EL (cell line): Measurements from ENCODE around the gene MRPL55.
A peak's percentile ranks its signal among the peaks of the same experiment; 100 is the strongest.

Experiments
- DNase-seq: peaks from one replicate; pipeline ENCODE4 v3.0.0-alpha.2; 2016

Gene MRPL55

DNA sequence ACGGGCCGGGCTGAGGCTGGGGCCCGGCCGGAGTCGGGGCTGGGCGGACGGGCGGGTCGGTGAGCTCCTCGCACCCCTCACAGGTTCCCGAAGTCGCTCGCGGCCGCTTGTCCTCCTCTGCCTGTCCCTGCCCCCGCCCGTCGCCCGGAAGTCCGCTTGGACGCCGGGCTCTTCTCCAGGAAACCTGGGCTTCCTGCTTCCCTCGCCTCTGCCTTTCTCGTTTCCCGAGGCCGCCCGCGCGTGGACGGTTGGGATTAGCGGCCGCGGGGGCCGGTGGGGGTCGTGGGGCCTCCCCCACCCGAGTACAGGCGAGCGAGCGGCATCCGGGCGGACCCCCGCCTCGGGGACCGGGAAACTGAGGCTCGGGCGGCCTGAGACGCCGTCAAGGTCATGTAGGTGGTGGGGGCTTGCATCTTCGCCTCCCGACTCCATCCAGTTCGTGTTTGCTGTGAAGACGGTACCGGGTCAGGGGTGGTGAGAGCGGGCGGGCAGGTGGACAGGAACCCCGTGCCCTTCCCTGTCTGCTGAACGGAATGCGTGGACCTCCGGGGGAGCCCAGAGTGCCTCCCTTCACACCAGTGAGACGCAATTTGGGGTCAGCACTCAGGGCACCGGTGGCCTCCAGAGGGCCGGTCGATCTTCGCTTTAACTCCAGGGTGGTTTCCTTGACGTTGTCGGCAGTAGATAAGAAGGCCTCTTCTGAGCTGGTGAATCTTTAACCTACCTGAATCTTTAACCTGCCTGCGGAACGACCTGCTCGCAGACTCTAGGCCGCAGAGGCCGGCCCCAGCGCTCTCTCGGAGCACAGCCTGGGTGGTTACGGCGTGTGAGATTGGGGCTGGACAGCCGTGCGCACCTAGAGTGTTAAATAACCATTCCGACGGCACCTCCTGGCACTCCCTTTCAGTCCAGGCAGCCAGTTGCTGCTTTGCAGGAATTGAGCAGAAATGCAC is 25.9 kb downstream of the MRPL55 start:
- DNase-seq = peak; percentile 35

DNA sequence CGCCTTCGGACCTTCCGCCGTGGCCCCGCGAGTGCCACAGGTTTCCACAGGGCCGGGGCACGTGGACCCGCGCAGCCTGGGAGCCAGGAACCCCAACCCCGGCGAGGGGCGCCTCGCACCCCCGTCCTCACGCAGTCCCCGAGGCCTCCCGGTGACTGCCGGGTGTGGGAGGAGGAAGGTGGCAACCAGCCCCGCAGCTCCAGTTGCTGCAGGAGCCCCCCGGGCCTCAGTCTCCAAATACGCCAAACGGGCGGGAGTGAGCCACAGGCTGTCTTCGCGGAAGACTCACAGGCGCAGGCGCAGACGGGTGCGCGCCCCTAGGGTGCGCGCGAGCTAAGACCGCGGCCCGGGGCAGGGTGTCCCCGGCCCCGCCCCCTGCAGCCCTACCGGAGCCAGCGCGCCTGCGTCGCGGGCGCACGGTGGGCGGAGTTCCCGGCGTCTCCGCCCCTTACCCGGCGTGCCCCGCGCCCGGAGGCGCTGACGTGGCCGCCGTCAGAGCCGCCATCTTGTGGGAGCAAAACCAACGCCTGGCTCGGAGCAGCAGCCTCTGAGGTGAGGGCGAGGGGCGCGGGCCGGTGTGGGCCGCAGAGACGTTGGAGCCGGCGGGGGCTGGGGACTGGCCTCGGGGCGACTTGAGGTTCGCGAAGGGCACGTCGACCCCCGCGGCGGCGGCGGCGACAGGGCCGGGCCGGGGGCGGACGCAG is 26.7 kb downstream of the MRPL55 start, which contains the start of gene ARF1:
ARF1 (plus strand) TSS at position 495 of the 704 bp plus-strand sequence. CDS start 14,407 bp downstream, outside the sequence.
- peak; percentile 89 for DNase-seq

DNA sequence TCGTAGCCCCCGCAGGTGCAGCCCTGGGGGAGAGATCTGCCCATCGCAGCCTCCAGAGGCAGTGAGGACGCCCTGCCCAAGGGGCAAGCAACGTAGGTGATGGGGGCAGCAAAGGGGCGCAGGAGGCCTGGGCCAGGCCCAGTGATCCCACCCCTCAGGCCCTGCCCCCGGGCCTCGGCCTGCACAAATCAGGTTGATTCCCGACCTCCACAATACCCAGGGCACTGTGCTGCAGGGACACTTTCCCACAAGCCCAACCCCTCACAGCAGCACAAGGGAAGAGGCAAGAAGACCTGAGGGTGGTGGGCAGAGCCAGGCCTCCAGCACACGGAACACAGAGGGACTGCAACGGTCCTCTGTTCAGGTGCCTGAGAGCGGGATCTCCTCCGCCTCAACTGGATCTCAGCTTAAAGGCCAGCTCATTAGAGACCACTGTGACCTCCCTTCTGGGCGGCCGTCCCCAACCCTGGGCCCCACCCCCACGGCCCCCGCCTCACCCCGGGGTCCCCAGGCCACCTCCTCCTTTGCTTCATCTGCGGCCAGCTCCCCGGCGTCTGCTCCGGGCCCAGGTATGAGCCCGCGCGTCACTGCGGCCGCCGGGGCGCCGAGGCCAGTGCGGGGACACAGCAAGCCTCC is 27.4 kb downstream of the MRPL55 start:
- DNase-seq = no peak

DNA sequence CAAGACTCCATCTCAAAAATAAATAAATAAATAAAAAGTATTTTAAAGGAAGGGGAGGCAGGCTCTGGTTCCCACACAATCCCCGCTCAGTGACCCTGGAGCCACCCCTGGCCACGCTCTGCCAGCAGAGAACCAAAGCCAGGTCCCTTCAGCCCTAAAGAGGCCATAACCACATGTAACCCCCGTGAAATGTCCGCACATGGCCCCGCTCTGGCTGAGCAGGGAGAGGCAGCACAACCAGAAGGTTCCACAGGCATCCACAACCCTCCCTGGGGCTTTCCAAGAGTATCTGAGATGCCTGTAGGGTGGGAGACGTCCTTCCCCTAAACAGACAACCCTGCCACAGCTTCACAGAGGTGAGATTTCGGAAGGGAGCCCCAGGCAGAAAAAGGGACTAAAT is 28.0 kb downstream of the MRPL55 start:
- DNase-seq = no peak

DNA sequence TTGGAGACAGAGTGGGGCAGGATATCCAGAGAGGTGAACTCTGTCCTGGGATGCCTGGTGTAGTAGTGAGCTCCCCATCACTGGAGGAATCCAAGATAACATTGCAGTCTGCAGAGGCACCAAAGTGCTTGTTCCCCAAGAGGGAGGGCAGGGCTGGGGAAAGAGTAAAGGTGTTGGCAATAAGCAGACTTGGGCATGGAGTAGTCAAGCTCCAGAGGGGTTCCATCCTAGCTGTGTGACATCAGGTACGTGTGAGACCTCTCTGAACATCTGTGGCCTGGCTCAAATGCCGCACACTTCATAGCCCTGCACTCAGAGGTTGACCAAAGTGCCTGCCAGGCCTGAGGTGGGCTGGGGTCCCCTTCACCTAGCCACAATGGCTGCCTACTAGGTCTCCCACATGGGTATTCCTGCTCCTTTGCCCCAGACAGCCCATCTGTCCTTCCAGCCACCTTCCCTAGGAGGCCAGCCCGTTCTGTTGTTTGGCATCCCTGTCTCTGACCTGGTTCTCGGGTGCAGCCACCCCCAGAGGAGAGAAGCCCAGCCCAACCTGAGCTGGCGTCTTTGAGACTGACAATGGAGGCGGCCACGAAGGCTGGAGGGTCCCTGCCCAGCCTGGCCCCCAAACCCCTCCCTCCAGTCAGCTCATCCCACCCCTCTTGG is 29.4 kb downstream of the MRPL55 start:
- no peak for DNase-seq

DNA sequence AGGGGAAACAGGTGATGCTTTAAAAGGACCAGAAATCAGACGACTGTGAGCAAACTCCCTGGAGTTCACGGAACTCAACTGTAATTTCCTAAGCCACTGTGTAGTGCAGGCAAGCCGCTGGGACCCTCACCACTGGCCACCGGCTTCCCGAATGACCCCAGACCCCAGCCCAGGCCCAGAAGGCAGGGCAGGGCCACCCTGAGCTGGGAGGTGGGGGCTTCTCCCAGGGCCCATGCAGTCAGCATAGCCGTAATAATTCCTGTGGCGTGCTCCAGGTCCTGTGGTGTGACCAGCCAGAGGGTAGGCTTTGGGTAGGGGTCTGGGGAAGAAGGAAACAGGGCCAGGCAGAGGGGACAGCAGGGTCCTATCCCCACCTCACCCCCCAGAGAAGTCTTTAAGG is 30.1 kb downstream of the MRPL55 start:
- no peak for DNase-seq

DNA sequence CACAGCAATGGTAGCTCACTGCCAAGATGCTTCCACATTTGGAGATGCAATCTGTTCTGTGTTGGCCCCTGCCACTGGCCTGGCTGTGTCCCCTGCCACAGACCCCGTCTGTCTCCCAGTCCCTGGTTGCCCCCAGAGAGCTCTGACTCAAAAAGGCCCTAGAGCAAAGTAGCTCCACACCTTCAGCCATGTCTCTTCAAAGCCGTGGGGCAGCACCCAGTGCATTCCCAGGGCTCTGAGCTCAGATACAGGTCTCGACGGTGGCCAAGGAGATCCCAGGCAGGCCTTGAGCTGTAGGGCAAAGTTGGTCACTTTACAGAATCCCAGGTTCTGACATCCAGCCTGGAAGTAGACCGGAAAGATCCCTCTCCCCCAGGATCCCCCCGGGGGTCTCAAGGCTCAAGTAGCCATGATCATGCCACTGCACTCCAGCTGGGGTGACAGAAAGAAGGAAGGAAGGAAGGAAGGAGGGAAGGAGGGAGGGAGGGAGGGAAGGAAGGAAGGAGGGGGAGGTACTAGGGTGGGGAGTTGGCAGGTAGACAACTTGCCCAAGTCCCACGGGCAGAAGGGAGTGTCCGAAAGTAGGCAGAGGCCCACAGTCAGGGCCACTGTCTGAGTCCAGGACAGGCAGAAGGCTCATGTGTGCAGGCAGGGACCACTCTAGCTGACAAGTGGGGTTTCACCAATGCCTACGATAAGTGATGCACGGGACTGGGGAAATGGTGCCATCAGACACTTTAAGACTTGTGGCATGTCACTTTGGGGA is 31.4 kb downstream of the MRPL55 start:
- no peak for DNase-seq

DNA sequence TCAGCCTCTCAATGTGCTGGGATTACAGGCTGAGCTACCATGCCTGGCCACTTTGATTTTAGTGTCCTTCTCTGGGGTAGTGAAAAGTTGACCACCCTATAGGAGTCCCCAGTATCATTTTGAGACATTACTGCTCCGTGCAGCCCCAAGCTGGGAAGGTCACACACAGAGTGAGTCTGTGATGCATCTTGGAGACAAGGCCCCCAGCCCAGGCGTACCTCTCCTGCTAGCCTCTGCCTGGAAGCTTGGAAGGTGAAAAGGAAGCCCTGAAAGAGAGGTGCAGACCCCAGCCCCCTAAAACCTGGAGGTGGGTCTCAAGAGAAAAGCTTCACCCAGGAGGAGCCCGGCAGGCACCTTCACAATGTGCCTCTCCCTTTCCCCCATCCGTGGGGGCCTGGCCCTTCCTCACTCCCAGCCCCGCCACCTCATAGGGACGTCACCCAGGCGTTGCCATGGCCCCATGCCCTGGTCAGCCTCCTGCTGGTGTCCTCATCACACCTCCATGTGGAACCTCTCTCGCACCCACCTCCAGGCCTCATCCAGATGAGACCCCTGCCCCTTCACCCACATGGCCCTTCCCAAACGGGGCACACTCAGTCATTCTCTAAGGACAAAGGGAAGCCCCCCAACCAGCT is 32.2 kb downstream of the MRPL55 start:
- DNase-seq = no peak

DNA sequence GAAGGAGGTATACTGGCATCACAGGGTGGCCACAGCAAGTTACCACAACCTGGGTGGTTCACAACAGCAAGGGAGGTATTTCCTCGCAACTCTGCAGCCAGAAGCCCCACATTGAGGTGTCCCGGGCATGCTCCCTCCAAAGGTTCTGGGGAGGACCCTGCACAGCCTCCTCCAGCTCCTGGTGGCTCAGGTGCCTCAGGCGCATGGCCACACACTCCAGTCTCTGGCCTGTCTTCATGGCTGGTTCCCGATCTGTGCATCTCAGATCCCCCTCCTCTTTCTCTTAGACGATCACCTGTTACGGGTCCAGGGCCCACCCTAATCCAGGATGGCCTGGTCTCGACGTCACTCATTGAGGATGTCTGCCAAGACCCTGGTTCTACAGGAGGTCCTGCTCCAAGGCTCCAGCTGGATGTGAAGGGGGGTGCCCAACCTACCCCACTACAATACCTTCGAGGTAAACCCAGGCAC is 33.3 kb downstream of the MRPL55 start:
- no peak for DNase-seq

DNA sequence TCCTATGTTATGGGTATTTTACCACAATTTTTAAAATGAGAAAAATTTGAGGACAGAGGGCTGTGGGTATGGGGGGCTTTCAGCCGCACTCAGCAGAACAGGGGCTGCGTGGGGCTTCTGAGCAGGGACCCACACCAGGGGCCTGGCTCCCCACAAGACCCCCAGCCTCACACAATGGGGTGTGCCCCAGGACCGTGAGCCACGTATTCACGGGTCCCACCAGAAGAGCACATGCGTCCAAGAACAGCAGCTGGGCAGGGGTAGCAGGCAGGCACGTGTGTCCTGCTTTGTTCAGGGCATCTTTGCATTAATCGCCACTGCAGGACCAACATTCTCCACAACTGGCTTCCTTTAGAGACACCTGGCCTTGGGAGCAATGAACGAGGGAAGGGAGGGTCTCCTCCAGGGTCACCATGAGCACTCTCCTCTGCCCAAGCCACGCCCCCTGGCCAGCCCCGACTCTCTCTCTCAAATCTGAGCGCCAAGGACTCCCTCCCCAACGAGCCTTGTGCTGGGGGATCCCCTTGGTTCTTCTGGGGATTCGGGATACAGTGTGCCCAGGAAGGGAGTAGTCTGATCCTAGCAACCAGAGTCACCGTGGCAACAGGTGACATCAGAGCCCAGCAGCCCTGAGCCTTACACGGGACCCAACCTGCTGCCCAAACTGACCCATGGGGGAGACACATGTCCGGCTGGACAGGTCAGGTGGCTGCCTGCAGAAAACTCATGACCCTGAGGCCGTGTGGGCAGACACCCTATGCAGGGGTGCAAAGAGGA is 34.0 kb downstream of the MRPL55 start:
- no peak for DNase-seq

DNA sequence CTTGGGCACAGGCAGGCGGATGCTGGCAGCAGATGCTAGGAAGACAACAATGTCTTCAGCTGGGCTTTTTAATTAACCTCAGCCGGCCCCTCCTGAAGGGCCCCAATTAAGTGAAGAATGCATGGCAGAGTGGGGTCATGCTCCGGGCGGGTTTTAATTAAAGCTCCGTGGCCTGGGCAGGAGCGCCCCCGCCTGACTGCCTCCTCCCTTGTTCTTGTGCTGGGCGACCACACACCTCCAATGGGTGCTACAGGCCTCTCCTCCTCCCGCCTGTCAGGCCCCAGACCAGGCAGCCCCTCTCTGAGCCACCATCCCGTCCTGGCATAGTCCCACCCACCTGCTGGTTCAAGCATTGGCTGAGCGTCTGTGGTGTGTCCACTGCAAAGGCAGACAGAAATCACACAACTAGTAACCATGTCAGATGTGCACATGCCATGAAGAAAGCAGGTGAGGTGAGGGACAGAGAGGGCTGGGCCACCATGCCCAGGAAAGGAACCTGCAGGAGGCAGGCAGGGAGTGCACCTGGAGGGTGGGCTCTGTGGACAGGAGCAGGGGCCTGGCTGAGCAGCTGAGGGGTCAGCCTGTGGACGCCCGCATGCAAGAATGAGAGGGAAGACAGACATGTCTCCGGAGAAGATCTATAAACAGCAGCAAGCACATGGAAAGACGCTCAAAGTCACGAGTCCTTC is 35.1 kb downstream of the MRPL55 start:
- no peak for DNase-seq

DNA sequence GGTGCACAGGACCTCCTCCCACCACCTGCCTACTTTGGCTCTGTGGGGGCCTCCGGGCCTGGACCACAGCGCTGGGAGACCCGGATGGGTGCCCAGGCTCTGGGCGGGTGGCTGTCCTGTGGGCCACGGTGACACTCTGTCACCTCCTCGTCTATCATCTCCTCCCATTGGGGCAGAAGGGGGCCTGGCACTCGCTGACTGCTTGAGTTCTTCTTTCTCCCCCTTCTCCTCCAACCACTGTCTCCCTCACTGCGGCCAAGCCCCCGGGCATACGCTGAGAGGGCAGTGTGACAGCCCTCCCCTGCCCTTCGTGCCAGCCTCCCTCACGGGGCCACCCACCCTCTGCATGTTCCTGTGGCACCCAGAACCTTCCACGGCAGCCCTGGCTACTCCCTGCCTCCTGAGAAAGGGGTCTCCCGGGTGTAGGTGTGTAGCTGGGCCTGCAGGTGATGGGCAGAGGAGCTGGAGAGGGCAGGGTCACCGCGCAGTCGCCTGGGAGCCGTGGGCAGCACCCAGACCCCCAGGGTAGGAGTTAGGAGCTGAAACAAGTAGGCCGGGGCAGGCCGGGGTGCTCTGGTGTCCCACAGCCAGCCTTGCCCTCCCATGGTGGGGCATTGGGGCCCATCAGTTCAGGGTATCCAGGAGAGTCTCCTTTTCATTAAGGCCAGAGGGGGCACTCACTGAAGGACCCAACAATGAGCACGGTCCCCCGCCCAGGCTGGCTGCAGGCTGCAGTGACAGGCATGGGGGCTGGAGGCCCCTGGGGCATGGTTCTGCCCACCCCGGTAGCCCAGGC is 35.8 kb downstream of the MRPL55 start:
- no peak for DNase-seq

DNA sequence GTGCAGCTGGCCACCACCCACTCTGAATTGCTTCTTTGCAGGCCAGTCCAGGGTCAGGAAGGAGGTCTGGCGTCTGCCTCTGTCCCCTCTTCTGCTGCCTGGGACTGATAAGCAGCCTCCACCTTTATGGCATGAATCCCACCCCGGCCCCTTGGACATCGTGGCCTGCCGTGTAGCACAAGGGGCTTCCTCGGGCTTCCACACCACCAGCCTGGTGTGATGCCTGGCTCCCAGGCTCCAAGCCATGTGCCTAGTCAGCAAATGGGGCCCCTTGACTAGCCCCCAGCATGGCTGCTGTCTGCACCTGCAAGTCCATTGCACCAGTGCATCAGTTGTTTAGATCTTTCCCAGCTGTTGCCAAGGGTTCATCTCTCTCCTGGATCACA is 36.4 kb downstream of the MRPL55 start:
- no peak for DNase-seq

DNA sequence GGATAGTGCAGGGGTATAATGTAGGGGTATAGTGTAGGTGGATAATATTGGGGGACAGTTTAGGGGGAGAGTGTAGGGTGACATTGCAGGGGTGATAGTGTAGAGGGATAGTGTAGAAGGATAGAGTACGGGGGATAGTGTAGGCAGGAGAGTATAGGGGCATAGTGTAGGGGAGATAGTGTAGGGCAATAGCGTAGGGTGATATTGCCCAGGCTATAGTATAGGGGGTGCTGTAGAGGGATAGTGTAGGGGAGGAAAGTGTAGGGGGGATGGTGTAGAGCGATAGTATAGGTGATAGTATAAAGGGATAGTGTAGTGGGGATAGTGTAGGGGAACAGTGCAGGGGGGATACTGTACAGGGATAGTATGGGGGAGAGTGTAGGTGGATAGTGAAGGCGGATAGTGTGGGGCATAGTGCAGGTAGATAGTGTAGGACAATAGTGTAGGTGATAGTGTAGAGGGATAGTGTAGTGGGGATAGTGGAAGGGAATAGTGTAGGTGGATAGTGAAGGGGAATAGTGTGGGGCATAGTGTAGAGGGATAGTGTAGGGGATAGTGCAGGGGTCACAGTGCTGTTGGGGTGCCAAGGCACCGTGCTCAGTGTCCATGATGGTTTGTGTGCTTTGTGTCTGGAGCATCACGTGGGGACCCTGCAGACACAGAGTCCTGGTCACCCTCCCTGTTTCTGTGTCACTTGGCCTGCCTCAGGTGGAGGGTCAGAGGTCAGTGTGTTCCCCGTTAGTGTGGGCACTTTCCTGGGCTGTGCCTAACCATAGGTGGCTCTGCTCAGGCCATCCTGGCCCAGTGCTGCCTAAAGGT is 37.1 kb downstream of the MRPL55 start:
- DNase-seq = no peak

DNA sequence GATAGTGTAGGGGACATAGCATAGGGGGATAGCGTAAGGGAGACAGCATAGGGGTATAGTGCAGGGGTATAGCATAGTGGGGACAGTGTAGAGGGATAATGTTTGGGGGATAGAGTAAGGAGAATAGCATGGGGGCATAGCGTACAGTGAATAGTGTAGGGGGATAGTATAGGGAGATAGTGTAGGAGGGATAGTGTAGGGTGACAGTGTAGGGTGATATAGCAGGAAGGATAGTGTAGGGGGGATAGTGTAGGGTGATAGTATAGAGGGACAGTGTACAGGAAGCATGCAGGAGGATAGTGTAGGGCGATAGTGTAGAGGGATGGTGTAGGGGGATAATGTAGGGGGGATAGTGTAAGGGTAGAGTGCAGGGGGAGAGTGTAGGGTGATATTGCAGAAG is 38.2 kb downstream of the MRPL55 start:
- DNase-seq = no peak

DNA sequence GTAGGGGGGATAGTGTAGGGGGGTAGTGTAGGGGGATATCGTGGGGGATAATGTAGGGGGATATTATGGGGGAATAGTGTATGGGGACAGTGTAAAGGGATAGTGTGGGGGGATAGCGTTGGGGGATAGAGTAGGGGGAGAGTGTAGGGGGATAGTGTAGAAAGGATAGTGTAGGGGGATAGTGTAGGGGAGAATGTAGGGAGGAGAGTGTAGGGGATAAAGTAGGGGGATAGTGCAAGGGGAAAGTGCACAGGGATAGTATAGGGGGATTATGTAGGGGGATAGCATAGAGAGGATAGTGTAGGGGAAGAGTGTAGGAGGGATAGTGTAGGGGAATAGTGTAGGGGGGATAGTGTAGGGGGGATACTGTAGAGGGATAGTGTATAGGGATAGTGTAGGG is 38.9 kb downstream of the MRPL55 start:
- no peak for DNase-seq

DNA sequence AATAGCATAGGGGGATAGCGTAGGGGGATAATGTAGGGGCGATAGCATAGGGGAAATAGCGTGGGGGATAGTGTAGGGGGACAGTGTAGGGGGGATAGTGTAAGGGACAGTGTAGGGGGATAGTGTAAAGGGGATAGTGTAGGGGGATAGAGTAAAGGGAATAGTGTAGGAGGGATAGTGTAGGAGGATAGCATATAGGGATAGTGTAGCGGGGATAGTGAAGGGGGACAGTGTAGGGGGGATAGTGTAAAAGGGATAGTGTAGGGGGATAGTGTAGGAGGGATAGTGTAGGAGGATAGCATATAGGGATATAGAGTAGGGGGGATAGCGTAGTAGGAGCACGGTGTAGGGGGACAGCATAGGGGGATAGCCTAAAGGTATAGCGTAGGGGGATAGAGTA is 40.7 kb downstream of the MRPL55 start:
- DNase-seq = no peak

DNA sequence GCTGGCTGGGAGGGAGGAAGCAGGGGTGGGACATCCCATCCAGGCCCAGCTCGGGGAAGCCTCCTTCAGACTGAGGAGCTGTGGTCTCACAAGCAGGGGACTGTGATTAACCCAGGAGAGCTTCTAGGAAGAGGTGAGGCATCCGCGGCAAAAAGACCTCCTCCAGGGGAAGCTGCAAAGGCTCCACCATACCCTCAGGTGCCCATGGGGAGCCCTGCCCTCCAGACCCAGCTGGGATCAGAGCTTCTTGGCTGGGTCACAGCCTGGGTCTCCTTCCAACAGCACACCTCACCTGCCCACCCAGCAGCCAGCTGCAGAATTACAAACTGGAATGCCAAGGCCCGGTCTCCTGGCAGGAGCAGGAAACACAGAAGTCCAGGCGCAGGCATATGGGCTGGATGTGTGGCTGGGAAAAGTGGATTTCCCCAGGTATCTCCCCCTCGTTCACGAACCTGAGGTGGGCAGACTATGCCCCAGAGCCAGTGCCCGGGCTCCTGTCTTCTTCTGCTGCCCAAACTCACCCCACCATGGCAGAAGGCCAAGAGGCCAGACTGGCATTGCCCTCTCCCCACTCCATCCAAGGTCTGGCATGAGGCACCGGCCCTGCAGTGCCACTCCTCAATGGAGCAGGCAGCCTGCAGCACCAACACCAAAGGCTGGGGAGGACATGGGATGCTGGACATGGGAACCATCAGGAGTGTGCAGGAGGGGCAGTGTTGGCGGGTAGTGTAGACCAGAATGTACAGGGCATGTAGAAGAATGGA is 42.0 kb downstream of the MRPL55 start:
- no peak for DNase-seq
